Measurements from ENCODE around the gene HOXA3. TPM values are rescaled to one million over a fixed set of nuclear protein-coding genes. Genes with fewer than 3 reads are reported as not detected.

The HOXA3 gene
- total RNA-seq, 1 experiment from 2014 or later, result 30.2 TPM

GRCh38 chr7:27173511-27173955 lies 21.1 kb upstream of the HOXA3 start:
- no TSS peak for BruUV-seq (replicated peaks)
- H3K4me1 ChIP-seq (ENCODE audit: control insufficient read depth, insufficient read depth, low read length), result peaks cover 5% of the 10 kb centered on the region; the same call in 1 of the 2 replicates
- H3K27me3 ChIP-seq (ENCODE audit: control insufficient read depth, insufficient read depth, low read length), result no peaks in the 10 kb centered on the region
- in situ Hi-C loops (cut with HindIII; ENCODE audit: low pct_unique_long_range_greater_than_20kb, low sequenced_read_pairs), result no loop called here
- ChIA-PET CTCF (no interaction called here), POLR2A (no interaction called here)
- H3K4me3 ChIP-seq (ENCODE audit: low read depth in 2 of 2, low read length in 2 of 2), result no peak overlapping the region
- no peak overlapping the region for H3K27ac ChIP-seq (ENCODE audit: low read length)
- TF ChIP-seq, protein P1, sequence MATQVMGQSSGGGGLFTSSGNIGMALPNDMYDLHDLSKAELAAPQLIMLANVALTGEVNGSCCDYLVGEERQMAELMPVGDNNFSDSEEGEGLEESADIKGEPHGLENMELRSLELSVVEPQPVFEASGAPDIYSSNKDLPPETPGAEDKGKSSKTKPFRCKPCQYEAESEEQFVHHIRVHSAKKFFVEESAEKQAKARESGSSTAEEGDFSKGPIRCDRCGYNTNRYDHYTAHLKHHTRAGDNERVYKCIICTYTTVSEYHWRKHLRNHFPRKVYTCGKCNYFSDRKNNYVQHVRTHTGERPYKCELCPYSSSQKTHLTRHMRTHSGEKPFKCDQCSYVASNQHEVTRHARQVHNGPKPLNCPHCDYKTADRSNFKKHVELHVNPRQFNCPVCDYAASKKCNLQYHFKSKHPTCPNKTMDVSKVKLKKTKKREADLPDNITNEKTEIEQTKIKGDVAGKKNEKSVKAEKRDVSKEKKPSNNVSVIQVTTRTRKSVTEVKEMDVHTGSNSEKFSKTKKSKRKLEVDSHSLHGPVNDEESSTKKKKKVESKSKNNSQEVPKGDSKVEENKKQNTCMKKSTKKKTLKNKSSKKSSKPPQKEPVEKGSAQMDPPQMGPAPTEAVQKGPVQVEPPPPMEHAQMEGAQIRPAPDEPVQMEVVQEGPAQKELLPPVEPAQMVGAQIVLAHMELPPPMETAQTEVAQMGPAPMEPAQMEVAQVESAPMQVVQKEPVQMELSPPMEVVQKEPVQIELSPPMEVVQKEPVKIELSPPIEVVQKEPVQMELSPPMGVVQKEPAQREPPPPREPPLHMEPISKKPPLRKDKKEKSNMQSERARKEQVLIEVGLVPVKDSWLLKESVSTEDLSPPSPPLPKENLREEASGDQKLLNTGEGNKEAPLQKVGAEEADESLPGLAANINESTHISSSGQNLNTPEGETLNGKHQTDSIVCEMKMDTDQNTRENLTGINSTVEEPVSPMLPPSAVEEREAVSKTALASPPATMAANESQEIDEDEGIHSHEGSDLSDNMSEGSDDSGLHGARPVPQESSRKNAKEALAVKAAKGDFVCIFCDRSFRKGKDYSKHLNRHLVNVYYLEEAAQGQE (IDR thresholded peaks at IDR 0.05; ENCODE audit: insufficient read depth in 1 of 2, low read depth in 2 of 2, low read length in 1 of 2), result no peak
- no peak for TF ChIP-seq POLR2AphosphoS5 (IDR thresholded peaks at IDR 0.05; ENCODE audit: low read depth, low read length)
- TF ChIP-seq SIN3A (IDR thresholded peaks at IDR 0.05; ENCODE audit: borderline replicate concordance, insufficient read depth, low read depth, low read length), result no peak
- TF ChIP-seq, protein P2, sequence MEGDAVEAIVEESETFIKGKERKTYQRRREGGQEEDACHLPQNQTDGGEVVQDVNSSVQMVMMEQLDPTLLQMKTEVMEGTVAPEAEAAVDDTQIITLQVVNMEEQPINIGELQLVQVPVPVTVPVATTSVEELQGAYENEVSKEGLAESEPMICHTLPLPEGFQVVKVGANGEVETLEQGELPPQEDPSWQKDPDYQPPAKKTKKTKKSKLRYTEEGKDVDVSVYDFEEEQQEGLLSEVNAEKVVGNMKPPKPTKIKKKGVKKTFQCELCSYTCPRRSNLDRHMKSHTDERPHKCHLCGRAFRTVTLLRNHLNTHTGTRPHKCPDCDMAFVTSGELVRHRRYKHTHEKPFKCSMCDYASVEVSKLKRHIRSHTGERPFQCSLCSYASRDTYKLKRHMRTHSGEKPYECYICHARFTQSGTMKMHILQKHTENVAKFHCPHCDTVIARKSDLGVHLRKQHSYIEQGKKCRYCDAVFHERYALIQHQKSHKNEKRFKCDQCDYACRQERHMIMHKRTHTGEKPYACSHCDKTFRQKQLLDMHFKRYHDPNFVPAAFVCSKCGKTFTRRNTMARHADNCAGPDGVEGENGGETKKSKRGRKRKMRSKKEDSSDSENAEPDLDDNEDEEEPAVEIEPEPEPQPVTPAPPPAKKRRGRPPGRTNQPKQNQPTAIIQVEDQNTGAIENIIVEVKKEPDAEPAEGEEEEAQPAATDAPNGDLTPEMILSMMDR (IDR thresholded peaks at IDR 0.05), result no peak
- TF ChIP-seq TCF7L2 (IDR thresholded peaks at IDR 0.05; ENCODE audit: low read depth, low read length), result no peak
- H3K36me3 ChIP-seq (ENCODE audit: control insufficient read depth, insufficient read depth, low read length), result no peaks in the 10 kb centered on the region
- ATAC-seq, result no peak
- DNase-seq (ENCODE audit: low read depth, low spot score), result no peak
- intact Hi-C loops (cut with micrococcal nuclease; ENCODE audit: unreplicated experiment), result no loop called here
- no peaks in the 10 kb centered on the region for H3K9me3 ChIP-seq (ENCODE audit: control insufficient read depth, insufficient read depth, low read depth, low read length)

GRCh38 chr7:27172823-27173510 lies 20.6 kb upstream of the HOXA3 start:
- no peaks in the 10 kb centered on the region for H3K36me3 ChIP-seq (ENCODE audit: control insufficient read depth, insufficient read depth, low read length)
- BruUV-seq (replicated peaks), result no TSS peak
- intact Hi-C loops (cut with micrococcal nuclease; ENCODE audit: unreplicated experiment) (no loop called here), in situ Hi-C loops (cut with HindIII; ENCODE audit: low pct_unique_long_range_greater_than_20kb, low sequenced_read_pairs) (no loop called here)
- DNase-seq (ENCODE audit: low read depth, low spot score) (no peak), ATAC-seq (no peak)
- CTCF ChIA-PET, result no interaction called here
- no peak for TF ChIP-seq SIN3A (IDR thresholded peaks at IDR 0.05; ENCODE audit: borderline replicate concordance, insufficient read depth, low read depth, low read length)
- TF ChIP-seq POLR2AphosphoS5 (IDR thresholded peaks at IDR 0.05; ENCODE audit: low read depth, low read length), result no peak
- TF ChIP-seq TCF7L2 (IDR thresholded peaks at IDR 0.05; ENCODE audit: low read depth, low read length), result no peak
- TF ChIP-seq, protein P2 (IDR thresholded peaks at IDR 0.05), result no peak
- TF ChIP-seq, protein P1 (IDR thresholded peaks at IDR 0.05; ENCODE audit: insufficient read depth in 1 of 2, low read depth in 2 of 2, low read length in 1 of 2), result no peak
- no peak overlapping the region for H3K27ac ChIP-seq (ENCODE audit: low read length)
- no peaks in the 10 kb centered on the region for H3K27me3 ChIP-seq (ENCODE audit: control insufficient read depth, insufficient read depth, low read length)
- peaks cover 5% of the 10 kb centered on the region; the same call in 1 of the 2 replicates for H3K4me1 ChIP-seq (ENCODE audit: control insufficient read depth, insufficient read depth, low read length)
- no peaks in the 10 kb centered on the region for H3K9me3 ChIP-seq (ENCODE audit: control insufficient read depth, insufficient read depth, low read depth, low read length)
- no peak overlapping the region for H3K4me3 ChIP-seq (ENCODE audit: low read depth in 2 of 2, low read length in 2 of 2)
- POLR2A ChIA-PET, result no interaction called here
